ENCODE measurements around the gene URB1.
"Not testable (repeated sequence)": the region's sequence is repeated elsewhere in the genome, so short reads cannot be mapped to it uniquely, and the experiment has no call there.

The URB1 gene

DNA sequence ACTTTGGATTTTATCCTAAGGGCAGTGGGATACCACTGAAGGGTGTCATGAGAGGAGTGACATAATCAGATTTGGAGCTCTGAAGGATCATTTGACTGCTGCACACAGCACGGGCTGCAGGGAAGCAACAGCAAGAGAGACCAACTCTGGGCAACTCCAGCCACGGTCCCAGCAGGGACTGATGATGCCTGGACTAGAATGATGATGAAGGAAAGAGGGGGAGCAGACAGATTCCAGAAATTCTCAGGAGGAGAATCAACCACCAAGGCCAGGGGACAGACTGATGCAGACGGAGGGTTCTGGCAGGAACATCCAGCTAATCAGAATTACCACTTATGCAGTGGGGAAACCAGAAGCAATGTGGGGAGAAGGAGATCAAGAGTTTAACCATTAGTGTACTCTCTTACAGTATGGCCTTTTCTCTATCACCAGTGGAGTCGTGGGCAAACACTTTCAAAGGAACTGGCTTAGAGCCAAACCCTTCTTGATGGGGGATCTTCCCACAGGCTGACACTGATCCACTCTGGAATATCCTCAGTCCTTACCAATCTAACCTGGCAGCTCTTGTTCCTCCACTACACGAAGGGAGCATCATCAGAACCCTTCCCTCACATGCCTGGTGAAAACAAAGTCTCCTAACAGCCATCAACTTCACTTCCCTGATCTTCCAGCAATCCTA is 3.3 kb downstream of the URB1 start:
- H3K27me3 Mint-ChIP-seq, result no peaks in the 10 kb centered on the region
- no peaks in the 10 kb centered on the region for H3K9me3 Mint-ChIP-seq (ENCODE audit: low read depth)
- H3K36me3 Mint-ChIP-seq, result peaks cover 14% of the 10 kb centered on the region
- H3K27ac Mint-ChIP-seq, result peak overlapping the region; percentile 16
- peak overlapping the region; percentile 94 for H3K4me3 Mint-ChIP-seq
- peaks cover 64% of the 10 kb centered on the region for H3K4me1 Mint-ChIP-seq (ENCODE audit: low read depth)

DNA sequence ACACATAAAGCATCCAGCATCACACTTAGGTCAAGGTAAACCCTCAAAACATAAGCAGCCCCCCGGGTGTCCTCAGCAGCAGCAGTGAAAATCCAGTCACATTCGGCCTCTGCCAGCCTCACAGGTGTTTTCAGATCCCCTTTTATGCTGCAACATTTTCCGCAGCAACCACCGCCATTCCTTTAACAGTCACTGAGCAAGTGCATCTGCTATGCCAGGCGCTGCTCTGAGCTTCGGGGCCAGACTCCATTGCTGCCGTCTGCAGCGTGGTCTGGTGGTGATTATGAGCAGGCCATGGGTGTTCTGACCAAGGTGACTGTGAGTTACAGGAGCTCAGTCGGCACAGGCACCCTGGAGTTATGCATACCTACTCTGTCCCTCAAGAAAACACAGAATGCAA is 4.5 kb downstream of the URB1 start:
- H3K27ac Mint-ChIP-seq, result no peak overlapping the region
- no peaks in the 10 kb centered on the region for H3K27me3 Mint-ChIP-seq
- H3K4me3 Mint-ChIP-seq, result no peak overlapping the region
- H3K36me3 Mint-ChIP-seq, result peaks cover 14% of the 10 kb centered on the region
- H3K4me1 Mint-ChIP-seq (ENCODE audit: low read depth), result peaks cover 57% of the 10 kb centered on the region
- H3K9me3 Mint-ChIP-seq (ENCODE audit: low read depth), result no peaks in the 10 kb centered on the region

- H3K4me1 Mint-ChIP-seq (ENCODE audit: low read depth), result peaks cover 57% of the 10 kb centered on the region
- no peak overlapping the region for H3K4me3 Mint-ChIP-seq
- H3K36me3 Mint-ChIP-seq, result peaks cover 14% of the 10 kb centered on the region
- no peaks in the 10 kb centered on the region for H3K9me3 Mint-ChIP-seq (ENCODE audit: low read depth)
- H3K27ac Mint-ChIP-seq, result no peak overlapping the region
- no peaks in the 10 kb centered on the region for H3K27me3 Mint-ChIP-seq
These were observed 5.7 kb downstream of the URB1 start for GRCh38 chr21:32387151-32387550.

DNA sequence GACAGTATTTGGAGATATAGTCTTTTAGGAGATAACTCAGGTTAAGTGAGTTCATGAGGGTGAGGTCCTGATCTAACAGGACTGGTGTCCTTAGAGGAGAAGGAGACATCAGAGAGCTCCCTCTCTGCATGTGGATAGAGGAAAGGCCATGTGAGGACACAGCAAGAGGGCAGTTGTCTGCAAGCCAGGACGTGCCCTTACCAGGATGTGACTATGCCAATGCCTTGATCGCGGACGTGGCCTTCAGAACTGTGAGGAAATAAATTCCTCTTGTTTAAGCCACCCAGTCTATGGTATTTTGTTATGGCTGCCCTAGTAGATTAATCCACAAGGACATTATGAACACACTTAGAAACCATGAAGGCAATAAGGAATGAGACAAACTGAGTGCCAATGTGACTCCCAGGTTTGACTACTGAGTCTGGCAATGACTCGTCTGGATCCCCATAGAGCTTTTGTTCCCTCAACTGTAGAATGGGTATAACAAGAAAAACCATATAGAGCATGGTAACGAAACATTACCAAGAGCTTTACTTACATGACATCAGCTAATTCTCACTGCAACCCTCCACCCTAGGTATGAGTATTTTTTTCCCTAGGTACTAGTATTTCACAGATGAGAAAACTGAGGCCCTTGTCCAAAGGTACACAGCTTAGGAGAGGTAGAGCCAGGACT is 6.5 kb downstream of the URB1 start:
- Mint-ChIP-seq H3K4me3 (no peak overlapping the region), H3K36me3 (peaks cover 12% of the 10 kb centered on the region), H3K27me3 (no peaks in the 10 kb centered on the region), H3K9me3 (ENCODE audit: low read depth) (no peaks in the 10 kb centered on the region), H3K27ac (no peak overlapping the region), H3K4me1 (ENCODE audit: low read depth) (peaks cover 52% of the 10 kb centered on the region)

GRCh38 chr21:32383812-32384211 is 9.0 kb downstream of the URB1 start:
- Mint-ChIP-seq H3K9me3 (ENCODE audit: low read depth) (no peaks in the 10 kb centered on the region), H3K4me3 (no peak overlapping the region), H3K27ac (no peak overlapping the region), H3K4me1 (ENCODE audit: low read depth) (peaks cover 29% of the 10 kb centered on the region), H3K36me3 (peaks cover 6% of the 10 kb centered on the region), H3K27me3 (no peaks in the 10 kb centered on the region)

GRCh38 chr21:32382108-32382644 is 10.6 kb downstream of the URB1 start:
- no peak overlapping the region for H3K27ac Mint-ChIP-seq
- H3K4me1 Mint-ChIP-seq (ENCODE audit: low read depth), result peaks cover 18% of the 10 kb centered on the region
- no peaks in the 10 kb centered on the region for H3K9me3 Mint-ChIP-seq (ENCODE audit: low read depth)
- H3K36me3 Mint-ChIP-seq, result peaks cover 8% of the 10 kb centered on the region
- H3K4me3 Mint-ChIP-seq, result no peak overlapping the region
- no peaks in the 10 kb centered on the region for H3K27me3 Mint-ChIP-seq

DNA sequence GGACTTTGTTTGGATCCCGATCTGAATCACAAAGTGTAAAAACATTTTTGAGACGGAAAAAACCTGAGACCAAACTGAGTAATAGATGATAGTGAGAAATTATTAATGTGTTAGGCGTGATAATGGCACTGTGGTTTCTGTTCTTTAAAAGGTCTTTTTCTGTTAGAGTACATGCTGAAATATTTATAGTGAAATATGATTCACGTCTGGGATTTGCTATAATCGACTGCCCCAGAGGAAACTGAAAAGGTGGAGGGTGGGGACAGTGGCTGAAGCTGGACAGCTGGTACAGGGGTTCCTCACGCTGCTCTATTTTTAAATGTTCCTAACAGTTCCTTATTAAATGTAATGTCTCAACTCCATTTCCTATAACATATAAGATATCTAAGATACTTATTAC is 11.2 kb downstream of the URB1 start:
- H3K27me3 Mint-ChIP-seq, result no peaks in the 10 kb centered on the region
- H3K36me3 Mint-ChIP-seq, result peaks cover 8% of the 10 kb centered on the region
- H3K9me3 Mint-ChIP-seq (ENCODE audit: low read depth), result no peaks in the 10 kb centered on the region
- no peak overlapping the region for H3K4me3 Mint-ChIP-seq
- no peak overlapping the region for H3K27ac Mint-ChIP-seq
- H3K4me1 Mint-ChIP-seq (ENCODE audit: low read depth), result peaks cover 13% of the 10 kb centered on the region

GRCh38 chr21:32380940-32381339 is 11.9 kb downstream of the URB1 start:
- no peaks in the 10 kb centered on the region for H3K27me3 Mint-ChIP-seq

DNA sequence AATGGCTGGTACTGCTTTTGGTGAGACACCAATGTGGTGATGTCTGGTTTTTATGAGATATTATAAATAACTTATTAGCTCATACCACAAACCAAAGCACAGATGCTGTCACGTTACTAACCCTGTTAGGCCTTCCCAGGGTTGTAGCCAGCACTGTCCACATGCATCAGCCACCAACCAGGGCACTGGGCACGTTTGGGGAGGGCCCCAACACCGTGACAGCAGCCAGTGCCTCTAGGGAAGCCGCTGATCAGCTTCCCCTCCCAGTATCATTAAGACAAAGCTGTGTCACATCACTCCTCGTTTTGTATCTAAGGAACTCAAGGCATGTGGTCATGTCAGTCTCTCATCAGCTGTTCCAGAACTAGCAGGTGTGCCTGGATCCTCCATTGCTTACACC is 13.9 kb downstream of the URB1 start:
- Mint-ChIP-seq H3K27me3 (no peaks in the 10 kb centered on the region), H3K4me1 (ENCODE audit: low read depth) (no peaks in the 10 kb centered on the region), H3K36me3 (peaks cover 5% of the 10 kb centered on the region), H3K27ac (no peak overlapping the region), H3K4me3 (no peak overlapping the region), H3K9me3 (ENCODE audit: low read depth) (no peaks in the 10 kb centered on the region)

More at GRCh38 chr21:32380940-32381339, 11.9 kb downstream of the URB1 start:
- no peak overlapping the region for H3K27ac Mint-ChIP-seq
- no peaks in the 10 kb centered on the region for H3K9me3 Mint-ChIP-seq (ENCODE audit: low read depth)
- peaks cover 8% of the 10 kb centered on the region for H3K4me1 Mint-ChIP-seq (ENCODE audit: low read depth)
- no peak overlapping the region for H3K4me3 Mint-ChIP-seq
- peaks cover 8% of the 10 kb centered on the region for H3K36me3 Mint-ChIP-seq

DNA sequence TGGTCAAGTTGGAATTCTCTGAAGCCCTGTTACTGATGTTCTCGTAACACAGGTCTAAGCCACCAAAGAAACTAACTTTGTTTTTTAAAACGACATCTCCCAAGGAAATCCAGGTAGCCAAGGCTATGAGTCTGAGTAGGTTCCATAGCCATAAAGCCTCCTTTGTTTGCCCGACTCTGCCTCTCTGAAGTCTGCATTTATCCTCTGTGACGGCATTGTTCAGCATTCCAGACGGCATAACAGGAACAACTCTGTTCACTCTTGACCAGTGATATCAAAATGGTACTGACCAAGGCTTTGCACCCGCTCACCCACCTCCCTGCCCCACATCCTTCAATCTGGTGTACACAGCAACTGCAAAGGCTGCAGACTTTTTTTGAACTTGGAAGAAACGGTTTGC is 14.8 kb downstream of the URB1 start:
- Mint-ChIP-seq H3K27ac (no peak overlapping the region), H3K36me3 (peaks cover 7% of the 10 kb centered on the region), H3K4me1 (ENCODE audit: low read depth) (no peaks in the 10 kb centered on the region), H3K27me3 (no peaks in the 10 kb centered on the region), H3K4me3 (no peak overlapping the region), H3K9me3 (ENCODE audit: low read depth) (no peaks in the 10 kb centered on the region)

- Mint-ChIP-seq H3K4me3 (no peak overlapping the region), H3K36me3 (peaks cover 7% of the 10 kb centered on the region)
These were observed 15.3 kb downstream of the URB1 start for GRCh38 chr21:32377506-32377905.

GRCh38 chr21:32372755-32373154 is 20.1 kb downstream of the URB1 start:
- no peaks in the 10 kb centered on the region for H3K27me3 Mint-ChIP-seq
- peaks cover 4% of the 10 kb centered on the region for H3K4me1 Mint-ChIP-seq (ENCODE audit: low read depth)
- no peak overlapping the region for H3K27ac Mint-ChIP-seq
- no peaks in the 10 kb centered on the region for H3K9me3 Mint-ChIP-seq (ENCODE audit: low read depth)
- no peak overlapping the region for H3K4me3 Mint-ChIP-seq
- H3K36me3 Mint-ChIP-seq, result peaks cover 6% of the 10 kb centered on the region

More at GRCh38 chr21:32377506-32377905, 15.3 kb downstream of the URB1 start:
- Mint-ChIP-seq H3K4me1 (ENCODE audit: low read depth) (no peaks in the 10 kb centered on the region), H3K9me3 (ENCODE audit: low read depth) (no peaks in the 10 kb centered on the region), H3K27ac (no peak overlapping the region), H3K27me3 (no peaks in the 10 kb centered on the region)

DNA sequence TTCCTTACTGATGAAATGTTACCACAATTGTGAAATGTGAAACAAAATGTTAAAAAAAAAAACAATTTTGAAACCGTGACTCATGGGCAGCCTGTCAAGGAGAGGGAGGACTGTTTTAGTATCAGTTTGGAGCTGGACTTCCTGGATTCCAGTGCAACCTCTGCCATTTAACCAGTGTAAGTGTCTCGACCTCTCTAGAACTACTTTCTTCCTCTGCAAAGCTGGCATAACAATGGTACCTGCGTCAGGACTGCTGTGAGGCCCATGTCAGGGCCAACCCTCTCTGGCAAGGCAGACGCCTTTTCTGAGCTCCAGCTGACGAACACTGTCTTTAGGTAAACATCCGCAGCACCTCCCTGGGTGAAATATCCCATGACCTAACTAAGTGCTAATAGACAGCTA is 20.9 kb downstream of the URB1 start:
- Mint-ChIP-seq H3K4me1 (ENCODE audit: low read depth) (peaks cover 4% of the 10 kb centered on the region), H3K27ac (no peak overlapping the region), H3K36me3 (peaks cover 10% of the 10 kb centered on the region)

GRCh38 chr21:32370998-32371766 is 21.6 kb downstream of the URB1 start:
- H3K27me3 Mint-ChIP-seq, result no peaks in the 10 kb centered on the region
- H3K4me1 Mint-ChIP-seq (ENCODE audit: low read depth), result peaks cover 4% of the 10 kb centered on the region
- H3K27ac Mint-ChIP-seq, result no peak overlapping the region
- no peak overlapping the region for H3K4me3 Mint-ChIP-seq
- H3K36me3 Mint-ChIP-seq, result peaks cover 10% of the 10 kb centered on the region
- H3K9me3 Mint-ChIP-seq (ENCODE audit: low read depth), result no peaks in the 10 kb centered on the region

More for the DNA sequence above, 20.9 kb downstream of the URB1 start:
- Mint-ChIP-seq H3K4me3 (no peak overlapping the region), H3K27me3 (no peaks in the 10 kb centered on the region), H3K9me3 (ENCODE audit: low read depth) (no peaks in the 10 kb centered on the region)

GRCh38 chr21:32368961-32369360 is 23.9 kb downstream of the URB1 start:
- not testable (repeated sequence) for H3K4me1 Mint-ChIP-seq (ENCODE audit: low read depth); H3K27ac Mint-ChIP-seq; H3K9me3 Mint-ChIP-seq (ENCODE audit: low read depth); H3K4me3 Mint-ChIP-seq; H3K27me3 Mint-ChIP-seq
- peaks cover 13% of the 10 kb centered on the region for H3K36me3 Mint-ChIP-seq
